GM18867 (cell line): Measurements from ENCODE around the gene UAP1L1.

Experiments used
- ATAC-seq: cut with Tn5 transposase; IDR thresholded peaks from one replicate; pipeline ENCODE4 v1.9.1; 2021; ENCODE audit warnings: mild to moderate bottlenecking, moderate library complexity; ENCODE audit not compliant: unreplicated experiment

UAP1L1 gene

GRCh38 chr9:137089232-137089947 lies 12.1 kb downstream of the UAP1L1 start:
- ATAC-seq, result no peak

DNA sequence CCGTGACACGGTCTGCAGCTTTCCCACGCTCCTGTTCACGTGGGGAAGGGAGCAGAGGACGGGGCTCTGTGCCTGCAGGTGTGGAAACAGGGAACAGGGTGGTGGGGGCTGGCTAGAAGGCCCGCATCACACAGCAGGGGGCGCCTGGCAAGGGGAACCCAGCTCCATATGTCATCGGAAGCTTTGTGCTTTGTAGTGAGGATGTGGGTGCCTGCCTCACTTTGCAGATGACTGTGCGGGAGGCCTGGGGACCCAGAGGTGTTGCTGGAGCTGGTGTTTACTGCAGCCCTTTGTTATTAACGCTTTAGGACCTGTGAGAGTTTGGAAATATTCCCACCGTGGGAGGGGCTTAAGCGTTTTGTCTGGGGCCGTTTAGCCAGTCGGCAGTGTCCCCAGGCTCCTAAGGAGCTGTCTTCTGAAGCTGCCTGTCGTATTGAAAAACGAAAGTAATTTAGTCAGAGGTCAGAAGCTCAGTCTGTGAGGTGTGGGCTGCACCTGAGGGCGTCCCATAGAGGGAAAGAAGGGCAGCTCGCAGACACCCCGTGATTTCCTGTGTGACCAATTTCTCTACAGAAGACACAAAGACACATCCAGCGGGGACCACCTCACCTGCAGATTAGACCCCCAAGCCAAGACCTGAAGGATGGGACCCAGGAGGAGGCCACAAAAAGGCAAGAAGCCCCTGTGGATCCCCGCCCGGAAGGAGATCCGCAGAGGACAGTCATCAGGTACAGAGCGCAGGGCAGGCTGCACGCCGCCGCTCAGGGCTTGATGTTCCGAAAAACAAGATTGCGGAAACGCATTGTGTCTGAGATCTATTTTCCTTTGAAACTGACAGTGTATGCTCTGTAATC lies 18.6 kb downstream of the UAP1L1 start:
- peak; percentile 77 for ATAC-seq

DNA sequence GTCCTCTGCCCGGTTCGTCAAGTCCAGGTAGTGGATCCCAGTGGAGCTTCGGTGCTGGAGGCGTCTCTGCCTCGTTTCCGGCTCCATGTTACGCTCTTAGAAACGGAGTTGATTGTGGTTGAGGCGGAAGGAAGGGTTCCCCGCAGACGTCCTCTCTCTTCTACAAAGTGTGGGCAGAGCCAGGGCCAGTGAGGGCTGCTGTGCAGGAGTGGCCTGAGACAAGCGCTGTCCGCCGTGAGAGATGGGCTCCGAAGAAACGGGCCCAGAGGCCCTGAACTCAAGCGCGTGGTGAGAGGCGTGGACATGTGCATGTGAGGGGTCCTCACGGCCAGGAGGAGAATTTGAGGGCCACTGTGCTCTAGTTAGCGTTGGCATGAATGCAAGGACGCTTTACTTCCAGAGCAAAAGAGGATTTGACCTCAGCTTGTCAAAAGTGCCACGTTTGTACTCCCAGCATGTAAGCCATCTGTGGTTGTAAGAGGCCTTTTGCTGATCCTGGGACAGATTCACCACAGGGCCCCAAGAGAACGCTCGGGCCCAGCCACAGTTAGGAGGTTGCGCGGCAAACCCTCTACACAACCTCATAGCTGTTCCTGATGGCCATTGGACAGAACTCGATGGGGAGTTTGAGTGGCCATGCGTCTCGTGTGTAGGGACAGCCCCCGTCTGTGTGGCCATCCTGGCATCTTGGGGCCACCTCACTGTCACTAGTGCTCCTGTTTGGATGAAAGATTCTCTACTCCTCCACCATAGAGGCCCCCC lies 19.6 kb downstream of the UAP1L1 start:
- ATAC-seq, result no peak

GRCh38 chr9:137097761-137098462 lies 20.6 kb downstream of the UAP1L1 start:
- ATAC-seq, result no peak

GRCh38 chr9:137099231-137099630 lies 21.9 kb downstream of the UAP1L1 start:
- ATAC-seq, result no peak

GRCh38 chr9:137103206-137103999 lies 26.1 kb downstream of the UAP1L1 start:
- ATAC-seq, result no peak

DNA sequence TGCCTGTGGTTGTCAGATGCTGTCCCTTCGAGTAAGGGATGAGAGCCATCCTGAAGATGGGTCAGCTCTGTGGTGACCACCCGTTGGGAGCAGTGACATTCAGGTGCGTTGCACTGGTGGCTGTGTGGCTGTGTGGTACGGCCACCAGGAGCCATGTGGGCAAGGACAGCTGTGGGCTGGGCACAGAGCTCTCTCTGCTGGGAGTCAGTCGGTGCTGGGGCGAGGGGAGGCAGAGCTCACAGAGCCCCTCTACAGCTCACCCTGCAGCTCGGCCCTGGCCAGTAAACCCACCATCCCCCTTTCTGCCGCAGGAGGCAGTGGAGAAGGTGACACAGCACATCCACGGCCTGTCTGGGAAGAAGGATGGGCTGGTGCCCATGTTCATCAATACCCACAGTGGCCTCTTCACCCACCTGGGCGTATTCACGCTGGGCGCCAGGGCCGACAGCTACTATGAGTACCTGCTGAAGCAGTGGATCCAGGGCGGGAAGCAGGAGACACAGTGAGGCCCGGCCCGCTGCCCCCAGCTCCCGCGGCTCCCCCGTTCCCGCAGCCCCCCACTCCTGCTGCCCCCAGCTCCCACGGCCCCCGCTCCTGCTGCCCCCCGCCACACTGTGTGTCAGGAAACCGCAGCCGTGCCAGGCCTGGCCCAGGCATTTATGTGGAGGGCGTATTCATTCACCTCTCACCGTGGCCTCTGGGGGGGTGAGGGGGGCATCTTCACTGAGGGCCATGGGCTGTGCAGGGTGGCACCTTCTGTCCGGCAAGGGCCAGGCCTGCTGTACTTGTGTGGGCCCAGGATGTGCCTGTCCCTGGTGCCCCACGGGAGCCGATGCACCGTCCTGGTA lies 28.7 kb downstream of the UAP1L1 start:
- no peak for ATAC-seq

GRCh38 chr9:137106662-137107250 lies 29.4 kb downstream of the UAP1L1 start:
- no peak for ATAC-seq

DNA sequence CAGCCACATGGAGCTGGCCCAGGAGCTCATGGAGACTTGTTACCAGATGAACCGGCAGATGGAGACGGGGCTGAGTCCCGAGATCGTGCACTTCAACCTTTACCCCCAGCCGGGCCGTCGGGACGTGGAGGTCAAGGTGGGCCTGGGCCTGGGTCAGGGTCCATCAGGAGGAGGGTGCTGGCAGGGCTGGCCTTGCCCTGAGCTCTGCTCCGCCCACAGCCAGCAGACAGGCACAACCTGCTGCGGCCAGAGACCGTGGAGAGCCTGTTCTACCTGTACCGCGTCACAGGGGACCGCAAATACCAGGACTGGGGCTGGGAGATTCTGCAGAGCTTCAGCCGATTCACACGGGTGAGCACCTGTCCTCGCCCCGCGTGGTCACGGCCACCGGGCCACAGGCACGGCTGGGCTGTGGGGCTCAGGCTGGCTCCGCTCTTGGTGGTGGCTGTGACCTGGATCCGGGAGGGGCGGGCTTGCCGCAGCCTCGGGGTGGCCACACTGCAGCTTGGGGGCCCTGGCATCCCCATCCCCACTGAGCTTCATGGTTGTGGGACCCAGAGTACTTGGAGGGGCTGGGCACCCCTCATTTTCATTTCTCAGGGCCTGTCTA lies 30.1 kb downstream of the UAP1L1 start:
- no peak for ATAC-seq

DNA sequence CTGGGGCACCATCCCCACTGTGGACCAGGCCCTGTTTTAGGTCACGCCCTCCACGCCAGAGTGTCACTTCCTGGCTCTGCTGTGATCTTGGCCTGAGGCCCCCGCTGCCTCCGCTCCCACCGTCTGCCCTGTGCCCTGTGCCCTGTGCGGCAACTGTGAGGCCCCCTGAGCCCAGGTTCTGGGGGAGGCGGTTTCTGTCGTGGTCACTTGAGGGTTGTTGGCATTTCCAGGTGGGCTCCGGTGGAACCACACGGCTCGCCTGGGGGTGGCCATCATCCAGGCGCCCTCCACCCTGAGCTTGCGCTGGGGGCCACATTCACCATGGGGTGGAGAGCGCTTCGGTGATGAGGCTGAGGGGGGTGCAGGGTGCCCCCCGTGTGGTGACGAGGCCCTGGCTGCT lies 30.7 kb downstream of the UAP1L1 start:
- ATAC-seq, result no peak

- no peak for ATAC-seq
Observed at GRCh38 chr9:137108608-137109249, 31.4 kb downstream of the UAP1L1 start.

DNA sequence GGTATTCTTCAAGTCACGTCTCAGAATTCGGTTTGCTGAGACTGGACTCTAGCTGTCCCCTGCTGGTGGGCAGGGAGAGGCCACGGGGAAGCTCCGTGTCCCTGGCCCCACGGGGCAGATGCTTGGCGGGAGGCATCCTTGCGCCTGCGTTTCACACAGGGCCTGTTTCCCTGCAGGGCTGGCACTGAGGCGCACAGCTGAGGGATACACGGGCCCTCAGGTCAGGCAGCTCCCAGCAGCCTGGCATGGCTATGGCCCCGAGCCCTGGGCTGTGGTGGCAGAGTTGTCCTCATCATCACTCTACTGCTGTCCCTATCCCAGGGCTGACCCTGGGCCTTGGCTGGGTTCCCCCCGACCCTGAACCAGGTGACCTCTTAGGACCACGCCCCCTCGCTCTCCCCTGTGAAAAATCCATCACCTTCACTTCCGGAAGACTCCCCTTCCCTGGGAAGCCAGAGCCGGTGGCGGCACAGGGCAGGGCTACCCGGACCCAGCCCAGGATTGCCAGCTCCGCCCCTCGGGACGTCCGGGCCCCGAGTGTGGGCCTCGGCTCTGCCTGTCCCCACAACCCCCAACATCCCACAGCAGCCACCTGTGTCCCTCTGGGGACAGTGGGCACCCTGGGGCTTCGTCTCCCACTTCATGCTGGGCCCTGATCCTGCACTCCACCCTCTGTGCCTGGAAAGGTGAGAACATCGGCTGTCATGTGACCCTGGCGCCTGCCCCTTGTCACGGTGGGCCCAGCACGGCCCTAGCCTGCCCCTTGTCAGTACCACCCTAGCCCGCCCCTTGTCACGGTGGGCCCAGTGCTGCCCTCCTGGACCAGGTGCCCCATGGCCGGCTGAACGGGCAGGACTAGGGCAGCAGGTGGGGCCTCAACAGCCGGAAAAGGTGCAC lies 32.2 kb downstream of the UAP1L1 start:
- no peak for ATAC-seq

DNA sequence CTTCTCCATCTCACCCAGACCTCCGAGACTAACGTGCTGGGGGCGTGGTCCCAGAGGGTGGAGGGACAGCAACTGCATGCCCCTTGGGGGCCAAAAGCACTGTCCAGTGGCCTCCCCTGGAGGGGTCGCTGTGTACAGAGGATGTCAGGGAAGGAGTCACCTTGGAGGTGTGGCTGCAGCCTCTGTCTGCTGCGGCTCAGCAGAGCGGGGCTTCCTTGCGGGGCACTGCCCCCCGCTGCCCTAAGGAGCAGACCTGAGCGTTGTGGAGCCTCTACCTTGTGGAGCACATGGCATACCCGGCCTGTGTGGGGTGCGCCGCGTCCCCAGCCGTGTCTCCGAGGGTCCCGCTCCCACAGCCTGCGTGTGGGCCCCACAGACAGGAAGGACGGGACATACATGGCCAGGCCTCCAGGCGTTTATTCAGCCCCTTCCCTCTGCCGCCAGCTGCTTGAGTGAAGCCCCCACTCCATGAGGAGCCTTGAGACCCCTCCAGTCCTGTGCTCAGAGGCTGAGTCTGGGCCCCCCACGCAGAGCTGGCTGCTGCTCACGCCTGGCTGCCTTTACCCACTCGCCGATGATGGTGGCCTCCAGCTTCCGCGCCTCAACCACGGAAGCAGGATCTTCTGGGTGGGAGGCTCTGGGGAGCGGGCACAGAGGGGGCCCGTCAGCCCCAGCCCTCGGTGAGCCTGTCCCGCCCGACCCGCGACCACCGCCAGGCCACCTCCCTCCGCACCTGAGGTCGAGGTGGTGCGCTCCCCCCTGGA lies 33.0 kb downstream of the UAP1L1 start:
- no peak for ATAC-seq

DNA sequence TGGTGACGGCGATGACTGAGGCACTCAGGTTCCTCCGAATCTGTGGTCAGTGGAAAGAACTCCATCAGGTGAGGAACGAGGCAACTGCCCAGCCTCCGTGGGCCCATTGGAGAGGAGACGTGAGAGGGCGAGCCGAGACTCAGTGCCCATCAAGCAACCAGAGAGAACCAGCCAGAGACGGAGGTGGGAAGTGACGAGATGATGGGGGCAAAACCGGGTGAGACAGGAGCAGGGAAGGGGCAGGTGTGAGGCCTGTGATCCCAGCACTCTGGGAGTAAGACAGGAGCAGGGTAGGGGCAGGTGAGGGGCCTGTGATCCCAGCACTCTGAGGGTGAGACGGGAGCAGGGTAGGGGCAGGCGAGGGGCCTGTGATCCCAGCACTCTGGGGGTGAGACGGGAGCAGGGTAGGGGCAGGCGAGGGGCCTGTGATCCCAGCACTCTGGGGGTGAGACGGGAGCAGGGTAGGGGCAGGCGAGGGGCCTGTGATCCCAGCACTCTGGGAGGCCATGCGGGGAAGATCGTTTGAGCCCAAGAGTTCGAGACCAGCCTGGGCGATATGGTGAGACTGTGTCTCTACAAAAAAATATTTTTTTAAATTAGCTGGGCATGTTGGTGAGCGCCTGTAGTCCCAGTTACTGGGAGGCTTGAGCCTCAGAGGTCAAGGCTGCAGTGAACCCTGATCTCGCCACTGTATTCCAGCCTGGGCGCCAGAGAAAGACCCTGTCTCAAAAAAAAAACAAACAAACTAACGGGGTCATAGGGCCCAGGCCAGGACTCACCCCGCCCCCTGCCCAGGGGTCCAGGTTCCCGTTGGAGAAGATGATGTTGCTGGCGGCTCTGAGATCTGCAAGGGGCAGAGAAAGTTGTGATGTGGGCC lies 33.8 kb downstream of the UAP1L1 start:
- ATAC-seq, result no peak
